GM10266 (cell line): ENCODE measurements around the gene RHO.

Source experiments
- DNase-seq: peaks from one replicate; pipeline ENCODE4 v3.0.0; 2012; ENCODE audit errors: extremely low spot score
- CTCF ChIP-seq: IDR thresholded peaks from 2 replicates; pipeline ENCODE4 v1.5.1; 2012; ENCODE audit warnings: mild to moderate bottlenecking, low read depth; ENCODE audit not compliant: control insufficient read depth, insufficient read depth; ENCODE audit errors: missing control alignments

Gene RHO

GRCh38 chr3:129500334-129500658 lies 28.1 kb upstream of the RHO start:
- no peak for TF ChIP-seq CTCF
- DNase-seq, result no peak

GRCh38 chr3:129501630-129502029 lies 26.8 kb upstream of the RHO start:
- DNase-seq, result no peak
- TF ChIP-seq CTCF, result no peak

DNA sequence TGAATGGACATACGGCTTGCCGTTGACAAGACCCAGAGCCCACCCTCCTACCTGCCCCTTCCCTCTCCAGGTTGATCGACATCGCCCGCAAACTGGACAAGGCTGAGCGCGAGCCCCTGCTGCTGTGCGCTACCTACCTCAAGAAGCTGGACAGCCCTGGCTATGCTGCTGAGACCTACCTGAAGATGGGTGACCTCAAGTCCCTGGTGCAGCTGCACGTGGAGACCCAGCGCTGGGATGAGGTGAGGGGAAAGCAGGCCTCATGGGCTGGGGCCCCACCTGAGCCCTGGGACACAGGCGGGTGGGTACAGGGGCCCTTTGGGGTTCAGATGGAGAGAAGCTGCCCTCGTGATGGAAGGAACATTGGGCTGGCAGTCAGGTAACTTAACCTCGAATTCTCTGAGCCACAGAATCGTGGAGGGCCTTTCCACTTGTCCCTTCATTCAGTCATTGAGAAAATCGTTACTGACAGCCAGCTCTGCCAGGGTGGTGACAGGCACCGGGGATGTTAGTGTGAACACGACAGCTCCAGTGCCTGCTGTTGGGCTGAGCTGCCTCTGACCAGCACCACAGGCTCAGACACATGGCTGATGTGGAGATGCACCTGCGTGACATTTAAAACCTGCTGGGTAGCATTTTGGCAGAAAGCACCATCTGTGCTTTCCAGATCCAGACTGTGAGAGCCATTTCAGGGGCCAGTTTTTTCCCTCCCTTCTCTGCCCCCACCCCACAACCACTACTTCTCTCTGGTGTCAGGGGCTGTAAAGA lies 25.6 kb upstream of the RHO start:
- DNase-seq, result no peak
- no peak for TF ChIP-seq CTCF

GRCh38 chr3:129503471-129504291 lies 24.8 kb upstream of the RHO start:
- TF ChIP-seq CTCF, result no peak
- no peak for DNase-seq

DNA sequence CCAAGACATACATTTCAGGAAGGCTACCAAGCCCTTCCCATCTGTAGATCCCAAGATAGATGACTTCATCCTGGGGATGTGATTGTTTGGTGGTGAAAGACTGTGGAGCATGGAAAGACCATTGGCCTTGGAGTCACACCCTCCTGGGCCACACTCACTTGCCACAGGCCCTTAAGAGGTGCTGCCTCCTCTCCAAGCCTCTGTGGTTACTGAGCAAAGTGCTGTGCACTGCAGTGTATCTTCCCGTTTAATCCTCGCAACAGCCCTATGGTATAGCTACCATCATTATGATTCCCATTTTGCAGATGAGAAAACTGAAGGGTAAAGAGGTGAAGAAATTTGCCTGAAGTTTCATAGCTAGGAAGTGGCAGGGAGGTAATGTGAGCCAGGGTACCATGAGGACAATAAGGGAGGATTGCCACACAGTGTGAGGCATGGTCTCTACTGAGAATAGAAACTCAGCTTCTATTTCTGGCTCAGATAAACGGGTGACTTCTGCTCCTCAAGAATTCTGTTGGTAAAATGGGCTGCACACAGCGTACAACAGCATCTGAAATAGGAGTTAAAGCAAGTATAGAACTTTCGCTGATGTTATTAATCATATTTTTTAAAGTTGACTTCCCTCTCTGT lies 23.9 kb upstream of the RHO start:
- no peak for TF ChIP-seq CTCF
- DNase-seq, result no peak

DNA sequence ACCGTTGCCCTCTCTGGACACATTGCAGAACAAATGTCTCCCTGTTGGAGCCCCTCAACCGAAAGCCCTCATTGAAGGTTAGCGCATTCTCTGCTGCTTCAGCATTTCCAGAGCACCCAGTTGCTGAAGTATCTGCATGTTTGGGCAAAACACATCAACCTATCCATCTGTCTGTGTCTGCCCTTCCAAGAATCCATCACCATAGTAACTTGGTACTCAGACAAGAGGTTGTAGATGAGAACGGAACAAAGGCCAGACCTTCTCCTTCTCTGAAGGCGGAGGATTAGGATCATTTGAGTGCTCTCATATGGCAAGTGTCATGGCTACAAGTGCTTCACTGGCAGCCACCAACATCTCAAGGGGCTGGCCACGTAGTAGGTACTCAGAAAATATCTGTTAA lies 23.1 kb upstream of the RHO start:
- DNase-seq, result no peak
- no peak for TF ChIP-seq CTCF
